AG10803 (cell line): ENCODE measurements around the gene KAZALD1.

Source experiments
- DNase-seq: peaks from one replicate; pipeline ENCODE4 v3.0.0; 2010; ENCODE audit warnings: low read depth
- H3K4me3 ChIP-seq: 2 replicates; pipeline ENCODE4 v1.5.1; 2011; ENCODE audit warnings: mild to moderate bottlenecking, low read length, control low read depth
- CTCF ChIP-seq: conservative IDR thresholded peaks from 2 replicates; pipeline ENCODE4 v1.5.1; 2011; ENCODE audit warnings: mild to moderate bottlenecking, low read length, control low read depth, inconsistent platforms

KAZALD1 gene

DNA sequence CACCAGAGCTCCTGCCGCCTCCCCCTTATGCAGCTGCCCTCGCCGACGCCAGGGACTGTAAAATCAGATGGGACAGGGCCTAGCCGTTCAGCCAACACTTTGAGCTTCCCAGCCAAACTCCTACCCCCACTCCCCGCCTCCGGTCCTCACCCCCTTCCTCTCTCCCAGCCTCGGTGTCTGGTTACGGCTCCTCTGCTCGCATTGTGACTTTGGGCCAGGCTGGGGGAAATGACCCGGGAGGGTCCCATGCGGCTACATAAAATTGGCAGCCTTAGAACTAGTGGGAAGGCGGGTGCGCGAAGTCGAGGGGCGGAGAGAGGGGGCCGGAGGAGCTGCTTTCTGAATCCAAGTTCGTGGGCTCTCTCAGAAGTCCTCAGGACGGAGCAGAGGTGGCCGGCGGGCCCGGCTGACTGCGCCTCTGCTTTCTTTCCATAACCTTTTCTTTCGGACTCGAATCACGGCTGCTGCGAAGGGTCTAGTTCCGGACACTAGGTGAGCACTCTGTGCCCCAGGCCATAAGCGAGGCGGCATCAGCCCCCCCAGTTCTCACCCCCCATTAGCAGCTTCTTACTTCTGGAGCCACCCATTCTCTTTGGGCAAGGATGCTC is at the start of gene KAZALD1:
KAZALD1 (plus strand) TSS at position 366 of the 608 bp plus-strand sequence. CDS start 604 bp downstream, outside the sequence.
- DNase-seq = peak; percentile 69
- peak within 1 kb of the TSS; percentile 100 for H3K4me3 ChIP-seq
- TF ChIP-seq CTCF = no peak

GRCh38 chr10:101012525-101013364 is 49.0 kb upstream of the KAZALD1 start:
- H3K4me3 ChIP-seq = no peak overlapping the region
- DNase-seq = peak; percentile 90
- TF ChIP-seq CTCF = peak; percentile 73

GRCh38 chr10:101013365-101013825 is 48.4 kb upstream of the KAZALD1 start:
- H3K4me3 ChIP-seq = no peak overlapping the region
- no peak for TF ChIP-seq CTCF
- no peak for DNase-seq

GRCh38 chr10:101014230-101014884 is 47.4 kb upstream of the KAZALD1 start:
- H3K4me3 ChIP-seq = no peak overlapping the region
- DNase-seq = peak; percentile 47
- peak; percentile 94 for TF ChIP-seq CTCF

GRCh38 chr10:101014966-101015581 is 46.7 kb upstream of the KAZALD1 start:
- no peak for TF ChIP-seq CTCF
- H3K4me3 ChIP-seq = no peak overlapping the region
- DNase-seq = peak; percentile 88

GRCh38 chr10:101015582-101015973 is 46.2 kb upstream of the KAZALD1 start:
- TF ChIP-seq CTCF = no peak
- no peak overlapping the region for H3K4me3 ChIP-seq
- DNase-seq = no peak
